GM08714 (cell line): ENCODE data around the gene LUC7L2.

Experiments
- H3K4me3 ChIP-seq: fragments of 200-500 bp; sonication (Bioruptor generic); 2 replicates; pipeline ENCODE4 v1.5.1; 2014; ENCODE audit warnings: mild to moderate bottlenecking, low read length, inconsistent platforms
- ZNF274 ChIP-seq: IDR thresholded peaks from 2 replicates; pipeline ENCODE4 v1.6.1; 2012; ENCODE audit warnings: mild to moderate bottlenecking, low read depth, low read length

The LUC7L2 gene

GRCh38 chr7:139362302-139362701 lies 2.6 kb downstream of the LUC7L2 start:
- H3K4me3 ChIP-seq: peak overlapping the region; percentile 34
- no peak for TF ChIP-seq ZNF274

GRCh38 chr7:139362981-139363380 lies 3.3 kb downstream of the LUC7L2 start:
- peak overlapping the region; percentile 8; the same call in 1 of the 2 replicates for H3K4me3 ChIP-seq
- TF ChIP-seq ZNF274: no peak

GRCh38 chr7:139365336-139365735 lies 5.6 kb downstream of the LUC7L2 start:
- no peak for TF ChIP-seq ZNF274
- H3K4me3 ChIP-seq: no peak overlapping the region

GRCh38 chr7:139366400-139366799 lies 6.7 kb downstream of the LUC7L2 start:
- no peak for TF ChIP-seq ZNF274

GRCh38 chr7:139367438-139368155 lies 7.9 kb downstream of the LUC7L2 start:
- H3K4me3 ChIP-seq: no peak overlapping the region
- TF ChIP-seq ZNF274: no peak

More at GRCh38 chr7:139366400-139366799, 6.7 kb downstream of the LUC7L2 start:
- H3K4me3 ChIP-seq: no peak overlapping the region

- no peak overlapping the region for H3K4me3 ChIP-seq
- TF ChIP-seq ZNF274: no peak
Measured at GRCh38 chr7:139370301-139370942, 10.7 kb downstream of the LUC7L2 start.

- no peak overlapping the region for H3K4me3 ChIP-seq
- no peak for TF ChIP-seq ZNF274
Measured at GRCh38 chr7:139370943-139371313, 11.2 kb downstream of the LUC7L2 start.

GRCh38 chr7:139374246-139374645 lies 14.6 kb downstream of the LUC7L2 start:
- H3K4me3 ChIP-seq: no peak overlapping the region
- TF ChIP-seq ZNF274: no peak

GRCh38 chr7:139382439-139382838 lies 22.7 kb downstream of the LUC7L2 start:
- TF ChIP-seq ZNF274: no peak
- H3K4me3 ChIP-seq: no peak overlapping the region

GRCh38 chr7:139384611-139385010 lies 24.9 kb downstream of the LUC7L2 start:
- no peak for TF ChIP-seq ZNF274

GRCh38 chr7:139387594-139387993 lies 27.9 kb downstream of the LUC7L2 start:
- TF ChIP-seq ZNF274: no peak
- no peak overlapping the region for H3K4me3 ChIP-seq

More at GRCh38 chr7:139384611-139385010, 24.9 kb downstream of the LUC7L2 start:
- no peak overlapping the region for H3K4me3 ChIP-seq

GRCh38 chr7:139389091-139389490 lies 29.4 kb downstream of the LUC7L2 start:
- H3K4me3 ChIP-seq: no peak overlapping the region
- no peak for TF ChIP-seq ZNF274

- TF ChIP-seq ZNF274: no peak
- H3K4me3 ChIP-seq: no peak overlapping the region
Measured at GRCh38 chr7:139389774-139390173, 30.1 kb downstream of the LUC7L2 start.

- no peak for TF ChIP-seq ZNF274
- no peak overlapping the region for H3K4me3 ChIP-seq
Measured at GRCh38 chr7:139393621-139394211, 34.0 kb downstream of the LUC7L2 start.

GRCh38 chr7:139394540-139394939 lies 34.8 kb downstream of the LUC7L2 start:
- no peak for TF ChIP-seq ZNF274
- H3K4me3 ChIP-seq: no peak overlapping the region
